B cell (primary cell): ENCODE data around the gene JMJD1C. TPM values are rescaled to one million over a fixed set of nuclear protein-coding genes. Genes with fewer than 3 reads are reported as not detected.

Experiments
- ATAC-seq: fragments of 200-7000 bp; cut with Tn5 transposase; one replicate; pipeline ENCODE4 v1.10.0; 2021; ENCODE audit warnings: low read depth, mild to moderate bottlenecking, moderate number of reproducible peaks, moderate library complexity
- CTCF ChIA-PET: fragments of 350-600 bp; sonication (Branson Sonifier 250); formaldehyde crosslinking; loops from one replicate; lab custom pipeline; 2021; ENCODE audit warnings: antibody characterized with exemption, inconsistent platforms; lab: Charles Lee
- POLR2A ChIA-PET: fragments of 350-600 bp; sonication (Branson Sonifier 250); formaldehyde crosslinking; loops from one replicate; lab custom pipeline; 2021; ENCODE audit warnings: antibody characterized with exemption; lab: Charles Lee
- DNase-seq: peaks from one replicate; pipeline ENCODE4 v3.0.0; 2013
- H2AFZ ChIP-seq: 2 replicates; pipeline ENCODE4 v1.6.1; 2012; ENCODE audit warnings: mild to moderate bottlenecking, low read depth, low read length; ENCODE audit not compliant: insufficient read depth, poor library complexity, severe bottlenecking
- H3K27ac ChIP-seq, 2 donors: 1 replicate in 1 of 2; 2 replicates in 1 of 2; pipeline ENCODE4 v1.5.1; 2012 to 2013; ENCODE audit warnings: low read length in 2 of 2, mild to moderate bottlenecking in 2 of 2, moderate library complexity in 1 of 2
- H3K27me3 ChIP-seq, 4 experiments: fragments of 200-600 bp in 1 of 4; sonication (generic) in 1 of 4; replicated peaks in 1 of 4; 1 replicate in 2 of 4; 2 replicates in 2 of 4; pipeline versions ENCODE4 v1.6.1 to v1.7.0; 2013 to 2016; ENCODE audit warnings: low read length in 3 of 4, mild to moderate bottlenecking in 2 of 4, mixed read lengths in 1 of 4, moderate library complexity in 1 of 4; ENCODE audit not compliant: insufficient read depth in 4 of 4, control insufficient read depth in 3 of 4; ENCODE audit errors: control extremely low read depth in 1 of 4
- H3K36me3 ChIP-seq, 2 experiments: replicated peaks in 1 of 2; 1 replicate in 1 of 2; 2 replicates in 1 of 2; pipeline versions ENCODE4 v1.6.1 to v1.7.1; 2013; ENCODE audit warnings: low read length in 1 of 2; ENCODE audit not compliant: insufficient read depth in 2 of 2, control insufficient read depth in 1 of 2; ENCODE audit errors: control extremely low read depth in 1 of 2, extremely low read depth in 1 of 2
- H3K4me1 ChIP-seq, 2 donors: fragments of 200-600 bp in 1 of 2; sonication (generic) in 1 of 2; 1 replicate in 1 of 2; 2 replicates in 1 of 2; pipeline versions ENCODE4 v1.5.1 to v1.6.1; 2013 to 2017; ENCODE audit warnings: low read length in 2 of 2; ENCODE audit not compliant: control insufficient read depth in 2 of 2, insufficient read depth in 2 of 2
- H3K4me2 ChIP-seq: replicated peaks from 2 replicates; pipeline ENCODE3; 2012; ENCODE audit warnings: mild to moderate bottlenecking, low read depth, low read length; ENCODE audit not compliant: poor library complexity, severe bottlenecking
- H3K4me3 ChIP-seq, 5 experiments: fragments of 200-600 bp in 1 of 5; sonication (generic) in 1 of 5; 1 replicate in 3 of 5; 2 replicates in 2 of 5; pipeline versions ENCODE4 v1.5.1 to v1.7.0; 2011 to 2016; ENCODE audit warnings: low read length in 4 of 5, mild to moderate bottlenecking in 4 of 5, low read depth in 2 of 5, control low read depth in 1 of 5, moderate library complexity in 1 of 5; ENCODE audit not compliant: insufficient read depth in 1 of 5; ENCODE audit errors: control extremely low read depth in 1 of 5, extremely low read depth in 1 of 5
- H3K79me2 ChIP-seq: fragments of 200-600 bp; sonication (generic); one replicate; pipeline ENCODE4 v1.6.0; 2016; ENCODE audit warnings: low read length; ENCODE audit not compliant: control insufficient read depth, insufficient read depth
- H3K9ac ChIP-seq: fragments of 200-600 bp; sonication (generic); 2 replicates; pipeline ENCODE4 v1.6.1; 2017; ENCODE audit warnings: mild to moderate bottlenecking, low read length, moderate library complexity
- H3K9me3 ChIP-seq, 3 donors: one replicate each; pipeline versions ENCODE4 v1.6.1 to v1.7.1; 2013; ENCODE audit warnings: low read length in 2 of 3; ENCODE audit not compliant: control insufficient read depth in 2 of 3, insufficient read depth in 1 of 3; ENCODE audit errors: control extremely low read depth in 1 of 3
- H4K20me1 ChIP-seq: 2 replicates; pipeline ENCODE4 v1.6.0; 2012; ENCODE audit warnings: mild to moderate bottlenecking, low read length; ENCODE audit not compliant: insufficient read depth, control insufficient read depth, poor library complexity, severe bottlenecking
- H3K27ac Mint-ChIP-seq: one replicate; pipeline ENCODE4 v1.8.0; 2021; ENCODE audit warnings: mixed read lengths
- H3K27me3 Mint-ChIP-seq: one replicate; pipeline ENCODE4 v1.8.0; 2021; ENCODE audit warnings: mixed read lengths
- H3K4me1 Mint-ChIP-seq: one replicate; pipeline ENCODE4 v1.8.0; 2021; ENCODE audit warnings: mixed read lengths
- H3K4me3 Mint-ChIP-seq: one replicate; pipeline ENCODE4 v1.8.0; 2021; ENCODE audit warnings: mixed read lengths
- H3K9me3 Mint-ChIP-seq: one replicate; pipeline ENCODE4 v1.8.0; 2022; ENCODE audit warnings: mixed read lengths; ENCODE audit not compliant: insufficient read depth
- CTCF ChIP-seq: fragments of 200-600 bp; IDR thresholded peaks from one replicate; pipeline ENCODE4 v1.8.0; 2022; ENCODE audit warnings: antibody characterized with exemption, mild to moderate bottlenecking
- EZH2 ChIP-seq: IDR thresholded peaks from 2 replicates; pipeline ENCODE4 v1.6.1; 2012; ENCODE audit warnings: borderline replicate concordance, low read depth, mild to moderate bottlenecking, moderate library complexity, low read length; ENCODE audit not compliant: insufficient read depth, poor library complexity, severe bottlenecking
- WGBS: methylation state at CpG from one replicate; pipeline ENCODE4 v1.1.5; 2013; ENCODE audit warnings: missing lambda C conversion rate; ENCODE audit not compliant: insufficient coverage; 5-methylcytosine and 5-hydroxymethylcytosine counted together
- intact Hi-C: fragments of 100-400 bp; cut with micrococcal nuclease; formaldehyde crosslinking; loops from one replicate; pipeline ENCODE4 v1.10.0; 2022
- polyA plus RNA-seq: library from polyadenylated mRNA; depleted of rRNA; stranded (reverse); fragments of >200 nt; gene quantifications from 2 replicates; pipeline ENCODE4 v1.2.3, GENCODE V29; 2012
- total RNA-seq, 2 donors: library from RNA; stranded (reverse); fragments of 120-200 nt in 1 of 2; gene quantifications; 1 replicate in 1 of 2; 2 replicates in 1 of 2; pipeline versions ENCODE4 v1.2.3 to v1.2.4, GENCODE V29; 2013 to 2022

The JMJD1C gene
- total and polyA plus RNA-seq, 2 donors (not counting 1 experiment from before 2014, with no cell fraction given): 81.8 to 235 TPM

- TF ChIP-seq EZH2 (no peak), CTCF (no peak)
- Mint-ChIP-seq H3K27ac (no peak overlapping the region), H3K4me3 (no peak overlapping the region), H3K27me3 (no peaks in the 10 kb centered on the region), H3K9me3 (no peaks in the 10 kb centered on the region), H3K4me1 (peaks cover 31% of the 10 kb centered on the region)
- Histone ChIP-seq H4K20me1 (peaks cover 6% of the 10 kb centered on the region), H3K4me3 (no peak overlapping the region), H3K4me1 (no peaks in the 10 kb centered on the region), H3K27ac (no peak overlapping the region), H3K27me3 (no peaks in the 10 kb centered on the region), H3K79me2 (peaks cover 88% of the 10 kb centered on the region), H3K36me3 (peaks cover 0 to 2% of the 10 kb centered on the region in 2 experiments), H3K9ac (no peak overlapping the region), H3K9me3 (no peaks in the 10 kb centered on the region), H3K4me2 (no peak overlapping the region), H2AFZ (no peak overlapping the region)
- no peak for ATAC-seq
- WGBS: 100% methylated on average over 3 of the region's 10 CpGs
- DNase-seq: no peak
- ChIA-PET CTCF (interaction anchor here (1.0 kb wide), 1 partner anchor 213 kb away, joined by 3 read pairs; no protein-coding TSS in a partner anchor), POLR2A (no interaction called here)
- intact Hi-C loops: no loop called here
Measured at GRCh38 chr10:63430091-63430998, 35.4 kb downstream of the JMJD1C start.

DNA sequence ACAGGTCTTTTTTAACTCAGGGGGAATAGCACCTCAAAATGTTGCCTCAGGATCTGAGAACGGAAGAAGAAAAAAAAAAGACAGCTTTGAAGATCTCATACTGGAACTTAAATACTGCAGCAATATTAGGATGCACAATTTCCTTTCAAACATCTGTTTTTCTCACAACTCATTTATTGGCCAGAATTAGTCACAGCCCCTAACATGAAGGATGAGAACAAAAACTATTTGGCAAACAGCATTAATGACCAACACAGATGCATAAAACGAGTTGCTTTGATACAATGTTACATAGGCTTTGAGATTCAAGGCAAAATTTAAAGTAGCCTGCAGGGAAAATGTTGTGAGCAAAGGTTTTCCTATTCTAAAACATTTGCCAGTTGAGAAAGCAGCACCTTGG lies 36.5 kb downstream of the JMJD1C start:
- ATAC-seq (no peak), DNase-seq (no peak)
- TF ChIP-seq EZH2 (no peak), CTCF (no peak)
- ChIA-PET POLR2A (no interaction called here), CTCF (no interaction called here)
- Mint-ChIP-seq H3K4me3 (no peak overlapping the region), H3K9me3 (no peaks in the 10 kb centered on the region), H3K27me3 (no peaks in the 10 kb centered on the region), H3K4me1 (peaks cover 25% of the 10 kb centered on the region), H3K27ac (no peak overlapping the region)
- no peaks in the 10 kb centered on the region for H3K9me3 ChIP-seq
- H3K4me1 ChIP-seq: no peaks in the 10 kb centered on the region
- peaks cover 83% of the 10 kb centered on the region for H3K79me2 ChIP-seq
- H4K20me1 ChIP-seq: peaks cover 6% of the 10 kb centered on the region
- no peak overlapping the region for H3K9ac ChIP-seq
- WGBS: 100% methylated on average over 1 of the region's 2 CpGs
- no peak overlapping the region for H3K4me3 ChIP-seq
- H2AFZ ChIP-seq: no peak overlapping the region
- H3K27me3 ChIP-seq: no peaks in the 10 kb centered on the region
- H3K36me3 ChIP-seq: peaks cover 0 to 2% of the 10 kb centered on the region in 2 experiments
- intact Hi-C loops: no loop called here
- no peak overlapping the region for H3K27ac ChIP-seq
- H3K4me2 ChIP-seq: no peak overlapping the region
